Peyer's patch (tissue), 4 donors: Measurements from ENCODE around the gene LRRIQ4. TPM values are rescaled to one million over a fixed set of nuclear protein-coding genes. Genes with fewer than 3 reads are reported as not detected.

Source experiments
- DNase-seq, 3 donors: peaks; one replicate each; pipeline ENCODE4 v3.0.0-alpha.2; 2017 to 2019
- H3K27ac ChIP-seq, 4 donors: fragments of 200-600 bp; sonication (generic); one replicate each; pipeline ENCODE4 v1.5.1; 2016 to 2019
- H3K27me3 ChIP-seq, 2 donors: fragments of 200-600 bp; sonication (generic); one replicate each; pipeline ENCODE4 v1.5.1; 2019
- H3K36me3 ChIP-seq, 3 donors: fragments of 200-600 bp; sonication (generic); one replicate each; pipeline ENCODE4 v1.5.1; 2016 to 2019
- H3K4me1 ChIP-seq, 4 donors: fragments of 200-600 bp; sonication (generic); one replicate each; pipeline ENCODE4 v1.5.1; 2016 to 2019
- H3K4me3 ChIP-seq, 4 donors: fragments of 200-600 bp; sonication (generic); 1 replicate in 3 of 4; 2 replicates in 1 of 4; pipeline ENCODE4 v1.5.1; 2016 to 2019; ENCODE audit warnings: mild to moderate bottlenecking in 1 of 4
- H3K9me3 ChIP-seq, 4 donors: fragments of 200-600 bp; sonication (generic); one replicate each; pipeline ENCODE4 v1.5.1; 2016 to 2019; ENCODE audit warnings: mild to moderate bottlenecking in 1 of 4
- POLR2A ChIP-seq, 2 donors: fragments of 450-650 bp; IDR thresholded peaks; one replicate each; pipeline ENCODE4 v1.5.1; 2017; ENCODE audit warnings: antibody characterized with exemption in 2 of 2, mild to moderate bottlenecking in 2 of 2, moderate library complexity in 2 of 2
- total RNA-seq, 4 donors: library from RNA; depleted of rRNA; stranded (reverse); fragments of >200 nt; gene quantifications; one replicate each; pipeline ENCODE4 v1.1.0, GENCODE V29; 2016
- TF ChIP-seq, protein P1 (sequence below), 6 experiments: fragments of 450-650 bp in 4 of 6; fragments of 200-600 bp in 2 of 6; sonication (generic) in 1 of 6; IDR thresholded peaks; one replicate each; pipeline ENCODE4 v1.5.1; 2017 to 2019; ENCODE audit warnings: antibody characterized with exemption in 6 of 6, mild to moderate bottlenecking in 3 of 6, moderate library complexity in 1 of 6

The LRRIQ4 gene
- total RNA-seq, 4 donors from 2014 or later, result not detected

DNA sequence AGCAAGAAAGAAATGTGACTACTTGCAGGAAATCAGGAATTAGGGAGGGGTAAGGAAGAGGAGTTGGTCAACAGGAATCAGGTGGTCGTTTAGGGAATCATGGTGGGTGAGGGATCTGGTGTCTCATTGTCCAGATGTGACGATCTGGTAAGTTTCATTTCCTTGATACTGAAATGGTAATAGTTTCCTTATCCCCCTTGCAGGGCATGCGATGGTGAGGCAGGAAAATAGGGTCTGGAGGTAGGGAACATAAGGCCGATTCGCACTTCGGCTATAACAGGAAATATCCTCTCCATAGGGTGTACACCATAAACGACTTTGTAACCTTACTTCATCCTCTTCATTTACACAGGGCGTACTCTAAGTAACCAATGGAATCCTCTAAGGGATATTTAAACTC lies 608 bp downstream of the LRRIQ4 start:
- Histone ChIP-seq H3K27me3 (no peaks in the 10 kb centered on the region), H3K36me3 (no peaks in the 10 kb centered on the region), H3K9me3 (peaks cover 0 to 5% (median 0%) of the 10 kb centered on the region in 4 donors), H3K4me3 (peak overlapping the region; percentile 36 to 67 (median 54)), H3K4me1 (peaks cover 0 to 9% (median 0%) of the 10 kb centered on the region in 4 donors), H3K27ac (peak overlapping the region in 3 of 4 donors; percentile 30 to 74 (median 52))
- TF ChIP-seq, protein P1, sequence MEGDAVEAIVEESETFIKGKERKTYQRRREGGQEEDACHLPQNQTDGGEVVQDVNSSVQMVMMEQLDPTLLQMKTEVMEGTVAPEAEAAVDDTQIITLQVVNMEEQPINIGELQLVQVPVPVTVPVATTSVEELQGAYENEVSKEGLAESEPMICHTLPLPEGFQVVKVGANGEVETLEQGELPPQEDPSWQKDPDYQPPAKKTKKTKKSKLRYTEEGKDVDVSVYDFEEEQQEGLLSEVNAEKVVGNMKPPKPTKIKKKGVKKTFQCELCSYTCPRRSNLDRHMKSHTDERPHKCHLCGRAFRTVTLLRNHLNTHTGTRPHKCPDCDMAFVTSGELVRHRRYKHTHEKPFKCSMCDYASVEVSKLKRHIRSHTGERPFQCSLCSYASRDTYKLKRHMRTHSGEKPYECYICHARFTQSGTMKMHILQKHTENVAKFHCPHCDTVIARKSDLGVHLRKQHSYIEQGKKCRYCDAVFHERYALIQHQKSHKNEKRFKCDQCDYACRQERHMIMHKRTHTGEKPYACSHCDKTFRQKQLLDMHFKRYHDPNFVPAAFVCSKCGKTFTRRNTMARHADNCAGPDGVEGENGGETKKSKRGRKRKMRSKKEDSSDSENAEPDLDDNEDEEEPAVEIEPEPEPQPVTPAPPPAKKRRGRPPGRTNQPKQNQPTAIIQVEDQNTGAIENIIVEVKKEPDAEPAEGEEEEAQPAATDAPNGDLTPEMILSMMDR (IDR thresholded peaks at IDR 0.05), result no peak
- no peak for TF ChIP-seq POLR2A (IDR thresholded peaks at IDR 0.05)
- DNase-seq, result no peak

DNA sequence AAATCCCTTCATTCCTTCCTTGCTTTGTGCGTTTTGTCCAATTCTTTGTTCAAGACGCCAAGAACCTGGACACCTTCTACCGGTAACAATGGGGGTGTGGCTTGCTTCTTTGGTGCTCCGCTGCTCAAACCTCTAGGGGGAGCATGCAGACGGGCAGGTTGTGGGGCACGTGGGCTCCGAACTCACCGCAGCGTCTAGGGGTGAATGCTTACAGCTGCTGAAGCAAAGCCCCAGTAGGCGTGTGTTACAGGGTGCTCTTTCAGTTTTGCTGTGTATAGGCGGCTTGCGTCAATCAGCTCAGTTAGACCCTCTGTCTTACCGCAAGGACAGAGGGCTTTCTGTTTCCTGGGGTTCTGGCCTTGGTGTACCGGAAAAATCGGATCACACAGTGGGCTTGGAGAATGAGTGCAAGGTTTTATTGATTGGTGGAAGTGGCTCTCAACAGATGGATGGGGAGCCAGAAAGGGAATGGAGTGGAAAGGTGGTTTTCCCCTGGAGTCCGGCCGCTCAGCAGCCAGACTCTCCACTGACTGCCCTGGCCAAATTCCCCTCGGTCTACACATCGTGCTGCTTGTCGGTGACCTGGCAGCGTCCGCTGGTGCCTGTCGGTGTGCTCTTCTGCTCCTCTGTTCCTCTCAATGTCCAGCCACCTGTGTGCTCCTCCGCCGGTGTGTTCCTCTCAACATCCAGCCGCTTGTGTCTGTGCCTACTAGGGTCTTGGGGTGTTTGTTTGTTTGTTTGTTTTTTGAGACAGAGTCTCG lies 1.3 kb downstream of the LRRIQ4 start:
- H3K4me1 ChIP-seq, result peaks cover 0 to 9% (median 0%) of the 10 kb centered on the region in 4 donors
- TF ChIP-seq, protein P1 (IDR thresholded peaks at IDR 0.05), result peak; percentile 23 to 66 (median 47)
- TF ChIP-seq POLR2A (IDR thresholded peaks at IDR 0.05), result no peak
- H3K9me3 ChIP-seq, result peaks cover 0 to 5% (median 0%) of the 10 kb centered on the region in 4 donors
- H3K36me3 ChIP-seq, result no peaks in the 10 kb centered on the region
- peak; percentile 55 to 92 (median 84) for DNase-seq
- H3K27ac ChIP-seq, result peak overlapping the region in 2 of 4 donors; percentile 56 to 74
- H3K4me3 ChIP-seq, result peak overlapping the region; percentile 36 to 67 (median 54)
- H3K27me3 ChIP-seq, result no peaks in the 10 kb centered on the region

DNA sequence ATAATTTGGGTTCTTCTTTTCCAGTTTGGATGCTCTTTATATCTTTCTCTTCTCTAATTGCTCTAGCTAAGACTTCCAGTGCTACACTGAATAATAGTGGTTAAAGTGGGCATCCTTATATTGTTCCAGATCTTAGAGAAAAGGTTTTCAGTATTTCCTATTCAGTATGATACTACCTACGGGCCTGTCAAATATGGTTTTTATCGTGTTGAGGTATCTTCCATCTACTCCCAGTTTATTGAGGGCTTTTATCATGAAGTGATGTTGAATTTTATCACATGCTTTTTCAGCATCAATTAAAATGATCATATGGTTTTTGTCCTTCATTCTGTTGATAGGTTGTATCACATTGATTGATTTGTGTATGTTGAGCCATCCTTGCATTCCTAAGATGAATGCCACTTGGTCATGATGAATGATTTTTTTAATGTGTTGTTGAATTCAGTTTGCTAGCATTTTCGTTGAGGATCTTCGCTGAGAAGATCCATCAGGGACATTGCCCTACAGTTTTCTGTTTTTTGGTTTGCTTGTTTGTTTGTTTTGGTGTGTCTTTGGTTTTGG lies 3.0 kb downstream of the LRRIQ4 start:
- Histone ChIP-seq H3K4me3 (no peak overlapping the region), H3K36me3 (no peaks in the 10 kb centered on the region), H3K27me3 (no peaks in the 10 kb centered on the region), H3K4me1 (peaks cover 0 to 9% (median 0%) of the 10 kb centered on the region in 4 donors), H3K27ac (no peak overlapping the region), H3K9me3 (peaks cover 0 to 5% (median 0%) of the 10 kb centered on the region in 4 donors)
- DNase-seq, result no peak
- no peak for TF ChIP-seq POLR2A (IDR thresholded peaks at IDR 0.05)
- TF ChIP-seq, protein P1 (IDR thresholded peaks at IDR 0.05), result no peak

DNA sequence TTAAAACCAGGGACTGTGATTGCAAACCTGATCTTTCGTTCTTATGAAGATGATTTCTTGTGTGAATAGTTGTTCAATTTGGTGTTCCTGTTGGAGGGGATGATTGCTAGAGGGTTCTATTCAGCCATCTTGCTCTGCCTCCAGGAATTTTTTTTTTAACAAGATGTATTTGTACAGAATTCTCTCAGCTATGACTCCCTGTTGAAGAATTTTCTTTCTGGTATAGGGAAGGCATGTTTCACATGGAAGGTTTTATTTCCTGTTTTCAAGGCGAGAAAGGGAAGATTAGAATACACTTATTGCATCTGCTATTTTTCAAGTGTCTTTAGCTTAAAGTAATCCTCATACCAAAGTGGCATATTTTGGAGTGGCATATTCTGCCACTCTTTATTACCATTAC lies 5.6 kb downstream of the LRRIQ4 start:
- Histone ChIP-seq H3K27me3 (no peaks in the 10 kb centered on the region), H3K27ac (no peak overlapping the region), H3K36me3 (no peaks in the 10 kb centered on the region), H3K9me3 (peaks cover 0 to 5% (median 0%) of the 10 kb centered on the region in 4 donors), H3K4me3 (no peak overlapping the region), H3K4me1 (no peaks in the 10 kb centered on the region)
- DNase-seq, result no peak
- TF ChIP-seq POLR2A (IDR thresholded peaks at IDR 0.05), result no peak
- TF ChIP-seq, protein P1 (IDR thresholded peaks at IDR 0.05), result no peak

DNA sequence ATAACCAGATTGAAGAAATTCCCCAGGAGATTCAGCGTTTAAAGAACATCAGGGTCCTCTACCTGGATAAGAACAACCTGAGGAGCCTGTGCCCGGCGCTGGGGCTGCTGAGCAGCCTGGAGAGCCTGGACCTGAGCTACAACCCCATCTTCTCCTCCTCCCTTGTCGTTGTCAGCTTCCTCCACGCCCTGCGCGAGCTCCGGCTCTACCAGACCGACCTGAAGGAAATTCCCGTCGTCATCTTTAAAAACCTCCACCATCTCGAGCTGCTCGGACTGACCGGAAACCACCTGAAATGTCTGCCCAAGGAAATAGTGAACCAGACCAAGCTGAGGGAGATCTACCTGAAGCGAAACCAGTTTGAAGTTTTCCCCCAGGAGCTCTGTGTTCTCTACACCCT lies 9.4 kb downstream of the LRRIQ4 start:
- H3K4me1 ChIP-seq, result no peaks in the 10 kb centered on the region
- no peaks in the 10 kb centered on the region for H3K9me3 ChIP-seq
- H3K36me3 ChIP-seq, result no peaks in the 10 kb centered on the region
- DNase-seq, result no peak
- H3K27me3 ChIP-seq, result no peaks in the 10 kb centered on the region
- TF ChIP-seq POLR2A (IDR thresholded peaks at IDR 0.05), result no peak
- TF ChIP-seq, protein P1 (IDR thresholded peaks at IDR 0.05), result no peak
- H3K27ac ChIP-seq, result no peak overlapping the region
- no peak overlapping the region for H3K4me3 ChIP-seq
